HEK293 (cell line): ENCODE results near the gene RHOT2.

ENCODE experiments used
- BCL11A ChIP-seq: fragments of 450-650 bp; formaldehyde crosslinking; IDR thresholded peaks from 2 replicates; pipeline ENCODE4 v1.5.1; 2016; ENCODE audit warnings: low read depth, missing biosample characterization, missing genetic modification characterization
- BCL11B ChIP-seq: fragments of 450-650 bp; formaldehyde crosslinking; IDR thresholded peaks from 2 replicates; pipeline ENCODE4 v1.5.1; 2016; ENCODE audit warnings: low read depth, missing biosample characterization, missing genetic modification characterization
- EGR2 ChIP-seq: fragments of 450-650 bp; formaldehyde crosslinking; IDR thresholded peaks from 2 replicates; pipeline ENCODE4 v1.5.1; 2016; ENCODE audit warnings: low read depth, missing biosample characterization, missing genetic modification characterization
- HOXC10 ChIP-seq: sonication (generic); formaldehyde crosslinking; IDR thresholded peaks from 2 replicates; pipeline ENCODE4 v1.8.1; 2023; ENCODE audit warnings: mild to moderate bottlenecking, missing genetic modification reagents
- PRDM1 ChIP-seq: fragments of 450-650 bp; formaldehyde crosslinking; IDR thresholded peaks from 2 replicates; pipeline ENCODE4; 2016; ENCODE audit warnings: missing biosample characterization, missing genetic modification characterization
- PRDM10 ChIP-seq: fragments of 450-650 bp; formaldehyde crosslinking; IDR thresholded peaks from 2 replicates; pipeline ENCODE4 v1.5.1; 2016; ENCODE audit warnings: missing biosample characterization, missing genetic modification characterization
- ZBTB20 ChIP-seq: fragments of 450-650 bp; formaldehyde crosslinking; IDR thresholded peaks from 2 replicates; pipeline ENCODE4 v1.5.1; 2016; ENCODE audit warnings: missing biosample characterization, missing genetic modification characterization
- ZBTB26 ChIP-seq: fragments of 450-650 bp; formaldehyde crosslinking; optimal IDR thresholded peaks from 2 replicates; pipeline ENCODE3; 2016; ENCODE audit warnings: missing biosample characterization, mild to moderate bottlenecking, missing genetic modification characterization
- ZFP37 ChIP-seq: fragments of 450-650 bp; formaldehyde crosslinking; IDR thresholded peaks from 2 replicates; pipeline ENCODE4 v1.5.1; 2016; ENCODE audit warnings: missing biosample characterization, missing genetic modification characterization
- ZIC2 ChIP-seq: fragments of 450-650 bp; formaldehyde crosslinking; IDR thresholded peaks from 2 replicates; pipeline ENCODE4 v1.5.1; 2016; ENCODE audit warnings: missing biosample characterization, missing genetic modification characterization
- ZNF10 ChIP-seq: fragments of 450-650 bp; formaldehyde crosslinking; IDR thresholded peaks from 2 replicates; pipeline ENCODE4 v1.5.1; 2017; ENCODE audit warnings: missing biosample characterization, missing genetic modification characterization
- ZNF121 ChIP-seq: fragments of 450-650 bp; formaldehyde crosslinking; IDR thresholded peaks from 2 replicates; pipeline ENCODE4 v1.5.1; 2016; ENCODE audit warnings: missing biosample characterization, missing genetic modification characterization
- ZNF132 ChIP-seq: fragments of 450-650 bp; formaldehyde crosslinking; IDR thresholded peaks from 2 replicates; pipeline ENCODE4 v1.5.1; 2017; ENCODE audit warnings: missing biosample characterization, missing genetic modification characterization, borderline replicate concordance
- ZNF140 ChIP-seq: fragments of 450-650 bp; formaldehyde crosslinking; IDR thresholded peaks from 2 replicates; pipeline ENCODE4 v1.5.1; 2016; ENCODE audit warnings: missing biosample characterization, missing genetic modification characterization
- ZNF155 ChIP-seq: fragments of 450-650 bp; formaldehyde crosslinking; IDR thresholded peaks from 2 replicates; pipeline ENCODE4 v1.5.1; 2016; ENCODE audit warnings: missing biosample characterization, missing genetic modification characterization
- ZNF2 ChIP-seq: fragments of 450-650 bp; formaldehyde crosslinking; IDR thresholded peaks from 2 replicates; pipeline ENCODE4 v1.5.1; 2016; ENCODE audit warnings: missing biosample characterization, missing genetic modification characterization
- ZNF266 ChIP-seq: fragments of 450-650 bp; formaldehyde crosslinking; IDR thresholded peaks from 2 replicates; pipeline ENCODE4 v1.5.1; 2016; ENCODE audit warnings: missing biosample characterization, missing genetic modification characterization, low read depth
- ZNF311 ChIP-seq: fragments of 450-650 bp; formaldehyde crosslinking; IDR thresholded peaks from 2 replicates; pipeline ENCODE4 v1.5.1; 2017; ENCODE audit warnings: missing biosample characterization, missing genetic modification characterization, borderline replicate concordance
- ZNF416 ChIP-seq: fragments of 450-650 bp; formaldehyde crosslinking; IDR thresholded peaks from 2 replicates; pipeline ENCODE4 v1.5.1; 2016; ENCODE audit warnings: missing biosample characterization, missing genetic modification characterization
- ZNF530 ChIP-seq: fragments of 450-650 bp; formaldehyde crosslinking; IDR thresholded peaks from 2 replicates; pipeline ENCODE4 v1.5.1; 2016; ENCODE audit warnings: low read depth, missing biosample characterization, missing genetic modification characterization
- ZNF544 ChIP-seq: fragments of 450-650 bp; formaldehyde crosslinking; IDR thresholded peaks from 2 replicates; pipeline ENCODE4 v1.5.0; 2017; ENCODE audit warnings: missing biosample characterization, missing genetic modification characterization
- ZNF560 ChIP-seq: fragments of 450-650 bp; formaldehyde crosslinking; IDR thresholded peaks from 2 replicates; pipeline ENCODE4 v1.5.1; 2017; ENCODE audit warnings: missing biosample characterization, missing genetic modification characterization, borderline replicate concordance
- ZNF596 ChIP-seq: fragments of 450-650 bp; IDR thresholded peaks from 2 replicates; pipeline ENCODE4 v1.5.0; 2018; ENCODE audit warnings: missing biosample characterization, mild to moderate bottlenecking, missing genetic modification characterization, moderate library complexity
- ZNF600 ChIP-seq: fragments of 450-650 bp; formaldehyde crosslinking; IDR thresholded peaks from 2 replicates; pipeline ENCODE4 v1.5.1; 2016; ENCODE audit warnings: missing biosample characterization, missing genetic modification characterization
- ZNF624 ChIP-seq: fragments of 450-650 bp; formaldehyde crosslinking; IDR thresholded peaks from 2 replicates; pipeline ENCODE4 v1.5.1; 2017; ENCODE audit warnings: missing biosample characterization, missing genetic modification characterization
- ZNF629 ChIP-seq: fragments of 450-650 bp; formaldehyde crosslinking; IDR thresholded peaks from 2 replicates; pipeline ENCODE4 v1.5.1; 2017; ENCODE audit warnings: missing biosample characterization, missing genetic modification characterization
- ZNF677 ChIP-seq: fragments of 450-650 bp; IDR thresholded peaks from 2 replicates; pipeline ENCODE4 v1.5.0; 2018; ENCODE audit warnings: missing biosample characterization, mild to moderate bottlenecking, missing genetic modification characterization, moderate library complexity
- ZNF707 ChIP-seq: fragments of 450-650 bp; formaldehyde crosslinking; IDR thresholded peaks from 2 replicates; pipeline ENCODE4 v1.5.1; 2016; ENCODE audit warnings: missing biosample characterization, missing genetic modification characterization
- ZXDB ChIP-seq: fragments of 450-650 bp; formaldehyde crosslinking; IDR thresholded peaks from 2 replicates; pipeline ENCODE4 v1.5.1; 2016; ENCODE audit warnings: missing biosample characterization, missing genetic modification characterization
- TF ChIP-seq, protein P1 (sequence below): fragments of 450-650 bp; formaldehyde crosslinking; IDR thresholded peaks from 2 replicates; pipeline ENCODE4 v1.5.1; 2017; ENCODE audit warnings: missing biosample characterization, missing genetic modification characterization
- TF ChIP-seq, protein P2 (sequence below): fragments of 450-650 bp; formaldehyde crosslinking; IDR thresholded peaks from 2 replicates; pipeline ENCODE4 v1.5.1; 2016; ENCODE audit warnings: missing biosample characterization, missing genetic modification characterization
- TF ChIP-seq, protein P3 (sequence below): fragments of 450-650 bp; formaldehyde crosslinking; IDR thresholded peaks from 2 replicates; pipeline ENCODE4 v1.5.1; 2016; ENCODE audit warnings: missing biosample characterization, missing genetic modification characterization

Gene RHOT2

GRCh38 chr16:683396-684070, 15.6 kb downstream of the RHOT2 start (continued):
- no peak for TF ChIP-seq ZNF266 (tag by site-specific recombination)
- TF ChIP-seq ZNF2 (tag by site-specific recombination): 0 out of 2 replicates have a peak, but pooled peaks have one; percentile 64
- no peak for TF ChIP-seq ZNF416 (tag by site-specific recombination)
- TF ChIP-seq ZNF155 (tag by site-specific recombination): no peak
- TF ChIP-seq, protein P1, sequence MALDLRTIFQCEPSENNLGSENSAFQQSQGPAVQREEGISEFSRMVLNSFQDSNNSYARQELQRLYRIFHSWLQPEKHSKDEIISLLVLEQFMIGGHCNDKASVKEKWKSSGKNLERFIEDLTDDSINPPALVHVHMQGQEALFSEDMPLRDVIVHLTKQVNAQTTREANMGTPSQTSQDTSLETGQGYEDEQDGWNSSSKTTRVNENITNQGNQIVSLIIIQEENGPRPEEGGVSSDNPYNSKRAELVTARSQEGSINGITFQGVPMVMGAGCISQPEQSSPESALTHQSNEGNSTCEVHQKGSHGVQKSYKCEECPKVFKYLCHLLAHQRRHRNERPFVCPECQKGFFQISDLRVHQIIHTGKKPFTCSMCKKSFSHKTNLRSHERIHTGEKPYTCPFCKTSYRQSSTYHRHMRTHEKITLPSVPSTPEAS: no peak; the same call in 1 of the 2 replicates
- TF ChIP-seq ZNF10: peak; percentile 82
- no peak for TF ChIP-seq PRDM1
- no peak for TF ChIP-seq ZNF544
- TF ChIP-seq, protein P2, sequence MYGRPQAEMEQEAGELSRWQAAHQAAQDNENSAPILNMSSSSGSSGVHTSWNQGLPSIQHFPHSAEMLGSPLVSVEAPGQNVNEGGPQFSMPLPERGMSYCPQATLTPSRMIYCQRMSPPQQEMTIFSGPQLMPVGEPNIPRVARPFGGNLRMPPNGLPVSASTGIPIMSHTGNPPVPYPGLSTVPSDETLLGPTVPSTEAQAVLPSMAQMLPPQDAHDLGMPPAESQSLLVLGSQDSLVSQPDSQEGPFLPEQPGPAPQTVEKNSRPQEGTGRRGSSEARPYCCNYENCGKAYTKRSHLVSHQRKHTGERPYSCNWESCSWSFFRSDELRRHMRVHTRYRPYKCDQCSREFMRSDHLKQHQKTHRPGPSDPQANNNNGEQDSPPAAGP (tag by site-specific recombination): peak; percentile 88
- TF ChIP-seq HOXC10 (CRISPR knock-in tag): no peak
- TF ChIP-seq ZBTB20: peak; percentile 48; the same call in 1 of the 2 replicates
- no peak; the same call in 1 of the 2 replicates for TF ChIP-seq ZNF707 (tag by site-specific recombination)
- TF ChIP-seq ZBTB26: peak; percentile 97
- peak; percentile 90; the same call in 1 of the 2 replicates for TF ChIP-seq ZFP37 (tag by site-specific recombination)
- TF ChIP-seq ZNF560 (tag by site-specific recombination): no peak
- peak; percentile 71; the same call in 1 of the 2 replicates for TF ChIP-seq ZNF121 (tag by site-specific recombination)
- no peak; the same call in 1 of the 2 replicates for TF ChIP-seq ZIC2 (tag by site-specific recombination)
- no peak for TF ChIP-seq ZNF530
- TF ChIP-seq ZNF624 (tag by site-specific recombination): no peak
- TF ChIP-seq BCL11B (tag by site-specific recombination): peak; percentile 90
- 0 out of 2 replicates have a peak, but pooled peaks have one; percentile 2 for TF ChIP-seq ZNF629 (tag by site-specific recombination)
- peak; percentile 82; the same call in 1 of the 2 replicates for TF ChIP-seq EGR2 (tag by site-specific recombination)
- TF ChIP-seq ZNF677 (tag by site-specific recombination): no peak
- TF ChIP-seq ZNF600 (tag by site-specific recombination): peak; percentile 93
- TF ChIP-seq BCL11A: peak; percentile 97
- peak; percentile 60 for TF ChIP-seq ZNF596 (tag by site-specific recombination)
- TF ChIP-seq ZNF311 (tag by site-specific recombination): no peak
- no peak for TF ChIP-seq ZNF132 (tag by site-specific recombination)
- TF ChIP-seq, protein P3, sequence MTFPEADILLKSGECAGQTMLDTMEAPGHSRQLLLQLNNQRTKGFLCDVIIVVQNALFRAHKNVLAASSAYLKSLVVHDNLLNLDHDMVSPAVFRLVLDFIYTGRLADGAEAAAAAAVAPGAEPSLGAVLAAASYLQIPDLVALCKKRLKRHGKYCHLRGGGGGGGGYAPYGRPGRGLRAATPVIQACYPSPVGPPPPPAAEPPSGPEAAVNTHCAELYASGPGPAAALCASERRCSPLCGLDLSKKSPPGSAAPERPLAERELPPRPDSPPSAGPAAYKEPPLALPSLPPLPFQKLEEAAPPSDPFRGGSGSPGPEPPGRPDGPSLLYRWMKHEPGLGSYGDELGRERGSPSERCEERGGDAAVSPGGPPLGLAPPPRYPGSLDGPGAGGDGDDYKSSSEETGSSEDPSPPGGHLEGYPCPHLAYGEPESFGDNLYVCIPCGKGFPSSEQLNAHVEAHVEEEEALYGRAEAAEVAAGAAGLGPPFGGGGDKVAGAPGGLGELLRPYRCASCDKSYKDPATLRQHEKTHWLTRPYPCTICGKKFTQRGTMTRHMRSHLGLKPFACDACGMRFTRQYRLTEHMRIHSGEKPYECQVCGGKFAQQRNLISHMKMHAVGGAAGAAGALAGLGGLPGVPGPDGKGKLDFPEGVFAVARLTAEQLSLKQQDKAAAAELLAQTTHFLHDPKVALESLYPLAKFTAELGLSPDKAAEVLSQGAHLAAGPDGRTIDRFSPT (tag by site-specific recombination): peak; percentile 90; the same call in 1 of the 2 replicates
- peak; percentile 94 for TF ChIP-seq ZXDB
- TF ChIP-seq ZNF140 (tag by site-specific recombination): no peak
- TF ChIP-seq PRDM10: peak; percentile 96
